Frontal cortex (tissue), 4 donors: ENCODE data around the gene RHD. TPM values are rescaled to one million over a fixed set of nuclear protein-coding genes. Genes with fewer than 3 reads are reported as not detected.
"Not testable (repeated sequence)": the region's sequence is repeated elsewhere in the genome, so short reads cannot be mapped to it uniquely, and the experiment has no call there.

ENCODE experiments used
- DNase-seq, 2 donors: peaks; one replicate each; pipeline ENCODE4 v3.0.0; 2012; ENCODE audit warnings: low spot score in 2 of 2
- FAIRE-seq: peaks from 2 replicates; lab custom pipeline; 2012; peaks lifted over from hg19 to GRCh38; lab: Jason Lieb, UNC
- total RNA-seq: library from RNA; depleted of rRNA; stranded (reverse); fragments of >200 nt; gene quantifications from one replicate; pipeline ENCODE4 v1.2.3, GENCODE V29; 2014
- donor health status: control.
- donor health status: control.
- donor health status: control.

Gene RHD
- 0.41 TPM for total RNA-seq

GRCh38 chr1:25272238-25272637 is at the start of gene RHD:
Gene RHD (plus strand): TSS chr1:25272509. CDS start chr1:25272548, 39 bp downstream.
- not testable (repeated sequence) for DNase-seq, FAIRE-seq

- FAIRE-seq (no peak), DNase-seq (no peak)
Measured at GRCh38 chr1:25222606-25223005, 49.7 kb upstream of the RHD start.

- no peak for FAIRE-seq
Measured at GRCh38 chr1:25223471-25223870, 48.8 kb upstream of the RHD start.

GRCh38 chr1:25232027-25232865 is 40.1 kb upstream of the RHD start, which contains the start of gene SYF2:
Gene SYF2 (minus strand): TSS chr1:25232502. CDS start chr1:25232467, 35 bp downstream.
- peak; percentile 81 to 94 for DNase-seq
- FAIRE-seq, result no peak

More at GRCh38 chr1:25223471-25223870, 48.8 kb upstream of the RHD start:
- no peak for DNase-seq

GRCh38 chr1:25232866-25233784 is 39.2 kb upstream of the RHD start:
- DNase-seq (peak in 1 of 2 donors; percentile 69), FAIRE-seq (no peak)

GRCh38 chr1:25235411-25235810 is 36.9 kb upstream of the RHD start:
- not testable (repeated sequence) for DNase-seq, FAIRE-seq

GRCh38 chr1:25236261-25236660 is 36.0 kb upstream of the RHD start:
- not testable (repeated sequence) for DNase-seq, FAIRE-seq

GRCh38 chr1:25238046-25238445 is 34.3 kb upstream of the RHD start:
- no peak for FAIRE-seq

GRCh38 chr1:25239681-25240541 is 32.4 kb upstream of the RHD start:
- DNase-seq (peak; percentile 54 to 78), FAIRE-seq (no peak)

More at GRCh38 chr1:25238046-25238445, 34.3 kb upstream of the RHD start:
- no peak for DNase-seq

GRCh38 chr1:25243907-25244306 is 28.4 kb upstream of the RHD start:
- no peak for FAIRE-seq

GRCh38 chr1:25245393-25245792 is 26.9 kb upstream of the RHD start:
- FAIRE-seq (no peak), DNase-seq (no peak)

More at GRCh38 chr1:25243907-25244306, 28.4 kb upstream of the RHD start:
- no peak for DNase-seq

- DNase-seq, result no peak
- FAIRE-seq, result no peak
Measured at GRCh38 chr1:25245809-25246599, 26.3 kb upstream of the RHD start.

GRCh38 chr1:25246600-25247023 is 25.7 kb upstream of the RHD start:
- DNase-seq (peak in 1 of 2 donors; percentile 16), FAIRE-seq (no peak)

GRCh38 chr1:25247024-25247828 is 25.1 kb upstream of the RHD start, which contains the start of gene RSRP1:
Gene RSRP1 (minus strand): TSS chr1:25247454. CDS start chr1:25246963, 491 bp downstream.
- DNase-seq (peak; percentile 99 to 100), FAIRE-seq (no peak)

- FAIRE-seq, result no peak
- DNase-seq, result no peak
Measured at GRCh38 chr1:25247829-25248754, 24.2 kb upstream of the RHD start.

- FAIRE-seq (no peak), DNase-seq (no peak)
Measured at GRCh38 chr1:25253911-25254310, 18.4 kb upstream of the RHD start.
